AG04450 (cell line): ENCODE results near the gene BNC2. TPM values are rescaled to one million over a fixed set of nuclear protein-coding genes. Genes with fewer than 3 reads are reported as not detected.
A peak's percentile ranks its signal among the peaks of the same experiment; 100 is the strongest.

Source experiments
- CTCF ChIA-PET: fragments of 300-600, 350-600 bp; formaldehyde crosslinking; extraction: SDS; loops from one replicate; lab custom pipeline; 2022; ENCODE audit warnings: antibody characterized with exemption, inconsistent platforms; lab: Charles Lee
- POLR2A ChIA-PET: fragments of 350-600 bp; formaldehyde crosslinking; extraction: SDS; loops from one replicate; lab custom pipeline; 2021; ENCODE audit warnings: antibody characterized with exemption, inconsistent platforms; lab: Yijun Ruan, JAX
- DNase-seq: peaks from one replicate; pipeline ENCODE4 v3.0.0-alpha.2; 2011; ENCODE audit warnings: low read depth, low spot score
- H3K27ac ChIP-seq: one replicate; pipeline ENCODE4 v1.5.1; 2012; ENCODE audit warnings: low read depth, low read length, control low read depth
- H3K27me3 ChIP-seq: one replicate; pipeline ENCODE4 v1.6.0; 2012; ENCODE audit warnings: low read length; ENCODE audit not compliant: control insufficient read depth, insufficient read depth
- H3K4me3 ChIP-seq: 2 replicates; pipeline ENCODE4 v1.5.1; 2011; ENCODE audit warnings: mild to moderate bottlenecking, low read depth, low read length, control low read depth
- H3K9me3 ChIP-seq: 2 replicates; pipeline ENCODE4 v1.5.1; 2012; ENCODE audit warnings: low read length; ENCODE audit not compliant: control insufficient read depth, insufficient read depth
- CTCF ChIP-seq: IDR thresholded peaks from 2 replicates; pipeline ENCODE4 v1.5.1; 2011; ENCODE audit warnings: low read depth, low read length, control low read depth, inconsistent platforms
- polyA plus RNA-seq: library from polyadenylated mRNA; depleted of rRNA; stranded (reverse); fragments of >200 nt; gene quantifications from 2 replicates; pipeline ENCODE4 v1.2.3, GENCODE V29; 2011

Gene BNC2
- polyA plus RNA-seq, 1 experiment: 49.0 TPM

- no peak overlapping the region for H3K27ac ChIP-seq
- ChIA-PET CTCF (no interaction called here), POLR2A (no interaction called here)
- TF ChIP-seq CTCF: no peak
- no peak overlapping the region for H3K4me3 ChIP-seq
- no peak for DNase-seq
- no peaks in the 10 kb centered on the region for H3K27me3 ChIP-seq
- H3K9me3 ChIP-seq: no peaks in the 10 kb centered on the region; the same call in 1 of the 2 replicates
These were observed 34.2 kb upstream of the BNC2 start for GRCh38 chr9:16904655-16905054.

GRCh38 chr9:16901590-16901989, 31.1 kb upstream of the BNC2 start:
- Histone ChIP-seq H3K4me3 (no peak overlapping the region), H3K27me3 (no peaks in the 10 kb centered on the region), H3K9me3 (no peaks in the 10 kb centered on the region; the same call in 1 of the 2 replicates), H3K27ac (no peak overlapping the region)
- CTCF ChIA-PET: no interaction called here
- no peak for TF ChIP-seq CTCF
- POLR2A ChIA-PET: interaction anchor here (0.8 kb wide), 1 partner anchor 116 kb away, joined by 7 read pairs; no protein-coding TSS in a partner anchor
- DNase-seq: no peak

GRCh38 chr9:16899606-16900005, 29.1 kb upstream of the BNC2 start:
- TF ChIP-seq CTCF: no peak
- no peaks in the 10 kb centered on the region; the same call in 1 of the 2 replicates for H3K9me3 ChIP-seq
- POLR2A ChIA-PET: no interaction called here
- no peaks in the 10 kb centered on the region for H3K27me3 ChIP-seq
- H3K27ac ChIP-seq: no peak overlapping the region
- CTCF ChIA-PET: interaction anchor here (0.5 to 0.6 kb wide), 2 partner anchors 668 to 1028 kb away, joined by 3 to 4 read pairs; no protein-coding TSS in a partner anchor
- peak; percentile 29 for DNase-seq
- no peak overlapping the region for H3K4me3 ChIP-seq

- no peak for DNase-seq
- Histone ChIP-seq H3K4me3 (no peak overlapping the region), H3K27me3 (no peaks in the 10 kb centered on the region), H3K27ac (no peak overlapping the region), H3K9me3 (no peaks in the 10 kb centered on the region; the same call in 1 of the 2 replicates)
- TF ChIP-seq CTCF: no peak
- ChIA-PET CTCF (no interaction called here), POLR2A (no interaction called here)
These were observed 28.0 kb upstream of the BNC2 start for GRCh38 chr9:16898464-16898863.

GRCh38 chr9:16888594-16888993, 18.1 kb upstream of the BNC2 start:
- no peaks in the 10 kb centered on the region for H3K27me3 ChIP-seq
- no peak for DNase-seq
- no peak for TF ChIP-seq CTCF
- ChIA-PET CTCF (no interaction called here), POLR2A (no interaction called here)
- H3K27ac ChIP-seq: no peak overlapping the region
- H3K4me3 ChIP-seq: no peak overlapping the region
- H3K9me3 ChIP-seq: no peaks in the 10 kb centered on the region
